Rectal smooth muscle tissue (tissue), 1 donor: ENCODE data around the gene BCL2L12.
A peak's percentile ranks its signal among the peaks of the same experiment; 100 is the strongest.
"Not testable (repeated sequence)": the region's sequence is repeated elsewhere in the genome, so short reads cannot be mapped to it uniquely, and the experiment has no call there.

Source experiments
- H3K27ac ChIP-seq: one replicate; pipeline ENCODE4 v1.7.0; 2013; ENCODE audit warnings: low read depth, low read length, inconsistent platforms
- H3K27me3 ChIP-seq: one replicate; pipeline ENCODE4 v1.7.0; 2013; ENCODE audit warnings: low read length; ENCODE audit not compliant: control insufficient read depth, insufficient read depth
- H3K36me3 ChIP-seq: one replicate; pipeline ENCODE4 v1.7.0; 2013; ENCODE audit warnings: low read length; ENCODE audit not compliant: control insufficient read depth, insufficient read depth
- H3K4me1 ChIP-seq: one replicate; pipeline ENCODE4 v1.7.0; 2013; ENCODE audit warnings: low read length; ENCODE audit not compliant: control insufficient read depth, insufficient read depth
- H3K4me3 ChIP-seq: one replicate; pipeline ENCODE4 v1.7.0; 2013; ENCODE audit warnings: low read length
- H3K9ac ChIP-seq: one replicate; pipeline ENCODE4 v1.7.0; 2013; ENCODE audit warnings: low read length

Gene BCL2L12

GRCh38 chr19:49718511-49718910, 52.8 kb downstream of the BCL2L12 start:
- H3K27ac ChIP-seq, result no peak overlapping the region
- H3K36me3 ChIP-seq, result no peaks in the 10 kb centered on the region
- H3K9ac ChIP-seq, result no peak overlapping the region
- H3K4me1 ChIP-seq, result no peaks in the 10 kb centered on the region
- no peaks in the 10 kb centered on the region for H3K27me3 ChIP-seq
- H3K4me3 ChIP-seq, result peak overlapping the region; percentile 22

DNA sequence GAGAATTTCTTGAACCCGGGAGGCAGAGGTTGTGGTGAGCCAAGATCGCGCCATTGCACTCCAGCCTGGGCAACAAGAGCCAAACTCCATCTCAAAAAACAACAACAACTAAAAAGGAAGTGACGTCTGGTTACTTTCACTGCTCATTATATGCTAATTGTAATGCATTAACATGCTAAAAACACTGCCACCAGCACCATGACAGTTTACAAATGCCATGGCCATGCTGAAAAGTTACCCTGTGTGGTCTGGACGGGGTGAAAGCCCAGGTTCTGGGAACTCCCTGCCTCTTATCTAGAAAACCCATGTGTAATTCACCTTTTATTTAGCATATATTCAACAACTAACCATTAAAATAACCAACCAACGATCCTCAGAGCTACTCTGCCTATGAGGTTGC, 53.3 kb downstream of the BCL2L12 start:
- H3K27ac ChIP-seq, result peak overlapping the region; percentile 11
- no peaks in the 10 kb centered on the region for H3K36me3 ChIP-seq
- no peak overlapping the region for H3K9ac ChIP-seq
- H3K27me3 ChIP-seq, result no peaks in the 10 kb centered on the region
- H3K4me1 ChIP-seq, result no peaks in the 10 kb centered on the region
- H3K4me3 ChIP-seq, result no peak overlapping the region

DNA sequence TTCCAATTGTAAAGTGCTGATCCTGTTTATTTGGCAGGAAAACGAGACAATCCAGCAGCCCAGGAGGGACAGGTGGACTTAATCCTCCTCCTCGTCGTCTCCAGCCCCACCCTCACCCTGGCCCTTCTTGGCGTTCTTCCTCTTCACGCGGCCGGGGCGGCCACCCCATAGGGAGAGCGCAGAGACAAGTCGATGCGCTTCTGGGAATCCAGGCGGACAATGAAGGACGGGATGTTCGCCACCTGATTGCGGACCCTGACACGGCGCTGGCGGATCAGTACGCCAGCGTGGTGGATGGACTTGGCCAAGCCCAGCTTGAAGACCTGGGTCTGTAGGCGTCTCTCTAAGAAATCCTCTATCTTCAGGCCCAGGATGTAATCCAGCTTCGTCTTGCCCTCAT, 53.7 kb downstream of the BCL2L12 start:
- not testable (repeated sequence) for H3K27ac ChIP-seq, H3K4me3 ChIP-seq, H3K36me3 ChIP-seq, H3K4me1 ChIP-seq, H3K9ac ChIP-seq, H3K27me3 ChIP-seq
